ENCODE data around the gene CASZ1. TPM values are rescaled to one million over a fixed set of nuclear protein-coding genes. Genes with fewer than 3 reads are reported as not detected.
A peak's percentile ranks its signal among the peaks of the same experiment; 100 is the strongest.

Gene CASZ1
- total RNA-seq, 8 experiments from 2014 or later, result 0.46 to 15.1 (median 6.4) TPM

DNA sequence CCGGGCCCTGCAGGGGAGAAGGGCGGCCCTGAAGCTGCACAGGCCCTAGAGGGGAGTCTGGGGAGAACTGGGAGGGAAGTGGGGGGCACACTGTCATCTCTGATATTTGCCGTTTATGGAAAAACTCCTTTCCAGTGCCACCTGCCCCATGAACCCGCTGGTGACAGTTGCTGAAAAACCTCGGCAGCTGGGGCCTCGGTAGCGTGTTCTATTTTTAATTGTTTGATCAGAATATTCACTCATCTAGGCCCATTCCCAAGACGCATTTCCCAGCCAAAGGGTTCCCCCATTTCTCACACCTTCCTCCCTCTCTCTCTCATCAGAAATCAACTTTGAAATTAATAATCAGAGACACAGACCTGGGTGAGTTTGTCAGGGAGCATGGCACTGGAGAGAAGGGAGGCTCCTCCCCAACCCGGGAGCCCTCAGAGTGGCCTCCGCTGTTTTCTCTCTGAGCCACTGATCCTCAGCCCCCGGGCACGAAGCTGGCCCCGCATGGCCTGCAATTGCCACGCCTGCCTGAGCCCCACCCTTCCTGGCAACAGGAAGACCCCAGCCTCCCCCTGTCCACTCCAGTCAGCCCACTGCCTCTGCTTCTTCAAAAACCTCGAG, 111.1 kb downstream of the CASZ1 start:
- peaks cover 36 to 58% of the 10 kb centered on the region in 2 donors for H3K4me1 ChIP-seq (replicated peaks in 1 of 2)
- WGBS, 10 experiments, result 13 to 97% (median 60%) methylated on average over 1 to 8 of the region's 15 CpGs; no CpG with 5 or more reads in 3 of the 10 experiments

DNA sequence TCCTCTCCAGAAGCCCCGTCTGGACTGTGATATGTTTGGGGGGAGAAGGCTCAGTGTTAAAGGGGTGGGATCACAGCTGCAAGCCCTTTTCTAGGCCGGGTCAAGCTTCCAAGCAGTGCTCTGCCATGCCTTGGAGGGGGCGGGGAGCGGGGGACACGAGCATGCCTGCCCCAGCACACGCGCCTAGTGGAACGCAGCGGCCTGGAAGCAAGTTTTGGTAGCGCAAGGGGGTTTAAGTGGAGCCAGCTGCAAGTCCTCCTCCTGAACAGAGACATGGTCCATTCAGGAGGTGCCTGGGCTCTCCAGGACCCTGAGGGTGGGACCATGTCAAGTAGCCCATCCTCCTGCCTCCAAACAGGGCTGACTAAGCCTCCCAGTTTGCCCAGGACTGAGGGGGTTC, 112.2 kb downstream of the CASZ1 start:
- 80 to 100% methylated on average over 2 to 3 of the region's 10 CpGs; no CpG with 5 or more reads in 8 of the 10 experiments for WGBS, 10 experiments
- no peak overlapping the region for H3K27ac ChIP-seq
- H3K4me3 ChIP-seq, result no peak overlapping the region
- in situ Hi-C loops (cut with MboI; ENCODE audit: low pct_unique_long_range_greater_than_20kb in 2 of 9, low sequenced_read_pairs in 9 of 9, unreplicated experiment in 9 of 9), result loop anchor here in 1 of 9 experiments (25.0 kb wide), 1 partner anchor 103 kb away; the partner anchor contains the start of gene CASZ1
- no peak for ATAC-seq (replicated peaks in 6 of 8)
- H3K4me1 ChIP-seq (replicated peaks in 1 of 2), result peaks cover 36 to 65% of the 10 kb centered on the region in 2 donors

More for the DNA sequence above, 111.1 kb downstream of the CASZ1 start:
- in situ Hi-C loops (cut with MboI; ENCODE audit: low pct_unique_long_range_greater_than_20kb in 2 of 9, low sequenced_read_pairs in 9 of 9, unreplicated experiment in 9 of 9), result loop anchor here in 1 of 9 experiments (25.0 kb wide), 1 partner anchor 102 kb away; the partner anchor contains the start of gene CASZ1
- Histone ChIP-seq H3K27ac (no peak overlapping the region), H3K4me3 (no peak overlapping the region)
- peak in 3 of 8 experiments; percentile 17 to 85 (median 42) for ATAC-seq (replicated peaks in 6 of 8)

DNA sequence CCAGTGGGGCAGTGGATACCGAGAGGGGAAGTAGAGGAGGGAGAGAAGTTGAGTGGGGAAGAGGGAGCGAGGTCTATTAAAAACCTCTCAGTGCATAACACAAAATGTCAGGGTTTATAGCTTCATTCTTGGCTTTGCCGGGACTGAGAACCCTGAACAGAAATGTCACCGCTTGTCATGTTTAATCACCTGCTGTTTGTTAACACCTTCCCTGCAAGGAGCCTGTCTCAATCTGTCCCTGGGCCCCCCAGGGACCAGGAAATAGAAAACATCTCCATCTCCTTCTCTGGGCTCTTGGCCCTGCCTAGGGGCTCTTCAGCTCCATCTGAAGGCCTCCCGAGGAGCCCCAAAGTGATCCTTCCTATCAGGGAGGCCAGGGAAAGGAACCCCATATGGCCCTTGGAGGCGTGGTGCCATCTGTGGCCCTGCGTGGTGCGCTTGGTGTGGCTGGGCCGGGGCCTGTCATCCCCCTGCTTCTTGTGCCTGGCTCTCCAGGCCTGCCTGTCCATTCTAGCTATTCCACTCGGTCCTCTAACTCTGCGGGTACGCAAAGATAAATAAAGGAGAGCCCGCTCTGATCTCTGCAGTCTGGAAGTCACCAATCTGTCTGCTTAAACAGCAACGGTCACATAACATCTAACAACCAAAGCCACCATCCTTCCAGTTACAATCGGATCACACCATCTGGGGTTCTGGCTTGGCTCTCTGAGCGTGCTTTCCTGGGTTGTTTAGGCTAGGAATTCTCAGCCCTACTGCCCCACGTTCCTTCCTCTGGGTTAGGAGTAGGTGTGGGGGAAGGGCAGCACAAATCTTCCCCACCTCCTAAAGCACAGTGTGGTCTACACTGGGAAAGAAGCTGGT, 113.8 kb downstream of the CASZ1 start:
- no peak for ATAC-seq (replicated peaks in 6 of 8)
- 57 to 100% (median 75%) methylated on average over 2 to 17 of the region's 17 CpGs; no CpG with 5 or more reads in 2 of the 10 experiments for WGBS, 10 experiments
- peaks cover 43 to 69% of the 10 kb centered on the region in 2 donors for H3K4me1 ChIP-seq (replicated peaks in 1 of 2)
- in situ Hi-C loops (cut with MboI; ENCODE audit: low pct_unique_long_range_greater_than_20kb in 2 of 9, low sequenced_read_pairs in 9 of 9, unreplicated experiment in 9 of 9), result loop anchor here in 1 of 9 experiments (25.0 kb wide), 1 partner anchor 105 kb away; the partner anchor contains the start of gene CASZ1
- no peak overlapping the region for H3K27ac ChIP-seq
- H3K4me3 ChIP-seq, result no peak overlapping the region

DNA sequence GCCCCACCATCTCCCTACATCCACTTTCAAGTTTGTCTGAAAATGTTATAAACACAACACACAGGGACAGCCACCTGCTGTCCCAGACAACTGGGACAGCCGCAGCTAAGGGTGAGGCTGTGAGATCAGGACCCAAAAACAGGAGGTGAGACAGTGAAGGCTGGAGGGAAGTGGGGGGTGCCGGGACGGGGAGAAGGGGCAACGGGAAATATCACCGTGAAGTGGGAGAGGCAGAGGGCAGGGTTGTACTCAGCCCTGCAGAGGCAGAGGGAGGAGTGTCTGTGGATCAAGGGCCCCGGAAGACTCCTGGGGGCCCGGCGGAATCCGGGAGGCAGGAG, 114.4 kb downstream of the CASZ1 start:
- in situ Hi-C loops (cut with MboI; ENCODE audit: low pct_unique_long_range_greater_than_20kb in 2 of 9, low sequenced_read_pairs in 9 of 9, unreplicated experiment in 9 of 9), result loop anchor here in 1 of 9 experiments (25.0 kb wide), 1 partner anchor 105 kb away; the partner anchor contains the start of gene CASZ1
- ATAC-seq (replicated peaks in 6 of 8), result no peak
- H3K4me3 ChIP-seq, result no peak overlapping the region
- WGBS, 10 experiments, result 30 to 77% (median 50%) methylated on average over 1 to 6 of the region's 9 CpGs; no CpG with 5 or more reads in 3 of the 10 experiments
- H3K27ac ChIP-seq, result no peak overlapping the region
- peaks cover 43 to 70% of the 10 kb centered on the region in 2 donors for H3K4me1 ChIP-seq (replicated peaks in 1 of 2)

DNA sequence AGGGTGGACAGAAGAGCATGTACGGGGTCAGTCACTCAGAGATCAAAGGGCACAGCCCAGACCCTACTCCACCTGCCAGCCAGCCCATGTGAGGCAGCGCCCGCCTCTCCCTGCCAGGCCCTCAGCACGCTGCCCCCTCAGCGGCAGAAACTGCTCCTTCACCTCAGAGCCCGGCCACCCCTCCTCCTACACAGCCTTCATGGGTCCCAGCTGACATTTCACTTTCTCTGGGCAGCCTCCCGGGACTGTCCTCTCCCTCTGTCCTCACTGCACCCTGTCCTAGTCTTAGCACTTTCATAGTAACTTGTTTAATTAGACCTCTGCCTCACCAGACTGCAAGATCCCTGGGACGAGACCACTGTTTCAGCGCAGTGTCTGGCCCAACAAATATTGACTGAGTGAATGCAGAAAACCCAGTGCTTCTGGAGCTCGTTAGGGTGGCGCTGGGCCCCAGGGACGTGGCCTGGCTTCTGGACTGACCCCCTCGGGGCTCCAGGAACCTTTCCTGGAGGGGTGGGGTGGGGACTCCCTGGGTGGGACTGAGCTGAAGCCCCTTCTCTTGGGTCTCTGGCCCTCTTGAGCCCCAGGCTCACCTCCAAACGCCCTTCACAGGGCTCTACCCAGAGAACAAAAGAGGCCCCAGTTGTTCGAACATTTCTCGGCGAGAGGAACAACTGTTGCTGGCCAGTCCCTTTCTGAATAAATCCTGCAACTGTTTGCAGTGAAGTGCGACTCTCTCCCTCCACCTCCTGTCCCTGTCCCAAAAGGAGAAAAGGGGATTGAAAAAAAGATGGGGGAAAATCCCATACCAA, 114.9 kb downstream of the CASZ1 start:
- ATAC-seq (replicated peaks in 6 of 8), result no peak
- in situ Hi-C loops (cut with MboI; ENCODE audit: low pct_unique_long_range_greater_than_20kb in 2 of 9, low sequenced_read_pairs in 9 of 9, unreplicated experiment in 9 of 9), result loop anchor here in 1 of 9 experiments (25.0 kb wide), 1 partner anchor 106 kb away; the partner anchor contains the start of gene CASZ1
- Histone ChIP-seq H3K27ac (no peak overlapping the region), H3K4me3 (no peak overlapping the region), H3K4me1 (replicated peaks in 1 of 2) (peaks cover 43 to 70% of the 10 kb centered on the region in 2 donors)
- 42 to 91% (median 56%) methylated on average over 1 to 11 of the region's 18 CpGs; no CpG with 5 or more reads in 2 of the 10 experiments for WGBS, 10 experiments

DNA sequence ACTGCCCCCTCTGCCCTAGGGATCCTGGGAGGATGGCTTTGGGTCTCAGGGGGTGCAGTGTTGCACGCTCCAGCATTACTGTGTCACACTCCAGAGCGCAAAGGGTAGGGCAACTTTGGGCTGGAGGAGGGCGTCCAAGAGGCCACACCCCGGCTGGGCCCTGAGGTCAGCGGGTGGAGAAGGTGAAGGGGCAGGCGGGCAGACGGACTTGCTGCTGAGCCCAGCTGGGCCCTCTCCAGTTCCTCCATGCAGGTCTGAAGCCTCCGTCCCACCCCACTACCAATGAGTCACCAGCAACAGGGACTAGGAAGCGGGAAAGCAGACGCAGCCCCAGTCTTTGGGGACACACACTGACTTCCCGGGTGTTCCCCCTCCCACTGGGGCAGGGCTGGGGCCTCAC, 116.0 kb downstream of the CASZ1 start:
- ATAC-seq (replicated peaks in 6 of 8), result peak in 2 of 8 experiments; percentile 42 to 63
- Histone ChIP-seq H3K4me3 (no peak overlapping the region), H3K4me1 (replicated peaks in 1 of 2) (peaks cover 36 to 67% of the 10 kb centered on the region in 2 donors), H3K27ac (no peak overlapping the region)
- 40 to 100% (median 83%) methylated on average over 1 to 7 of the region's 11 CpGs; no CpG with 5 or more reads in 3 of the 10 experiments for WGBS, 10 experiments
- in situ Hi-C loops (cut with MboI; ENCODE audit: low pct_unique_long_range_greater_than_20kb in 2 of 9, low sequenced_read_pairs in 9 of 9, unreplicated experiment in 9 of 9), result loop anchor here in 1 of 9 experiments (25.0 kb wide), 1 partner anchor 107 kb away; the partner anchor contains the start of gene CASZ1

DNA sequence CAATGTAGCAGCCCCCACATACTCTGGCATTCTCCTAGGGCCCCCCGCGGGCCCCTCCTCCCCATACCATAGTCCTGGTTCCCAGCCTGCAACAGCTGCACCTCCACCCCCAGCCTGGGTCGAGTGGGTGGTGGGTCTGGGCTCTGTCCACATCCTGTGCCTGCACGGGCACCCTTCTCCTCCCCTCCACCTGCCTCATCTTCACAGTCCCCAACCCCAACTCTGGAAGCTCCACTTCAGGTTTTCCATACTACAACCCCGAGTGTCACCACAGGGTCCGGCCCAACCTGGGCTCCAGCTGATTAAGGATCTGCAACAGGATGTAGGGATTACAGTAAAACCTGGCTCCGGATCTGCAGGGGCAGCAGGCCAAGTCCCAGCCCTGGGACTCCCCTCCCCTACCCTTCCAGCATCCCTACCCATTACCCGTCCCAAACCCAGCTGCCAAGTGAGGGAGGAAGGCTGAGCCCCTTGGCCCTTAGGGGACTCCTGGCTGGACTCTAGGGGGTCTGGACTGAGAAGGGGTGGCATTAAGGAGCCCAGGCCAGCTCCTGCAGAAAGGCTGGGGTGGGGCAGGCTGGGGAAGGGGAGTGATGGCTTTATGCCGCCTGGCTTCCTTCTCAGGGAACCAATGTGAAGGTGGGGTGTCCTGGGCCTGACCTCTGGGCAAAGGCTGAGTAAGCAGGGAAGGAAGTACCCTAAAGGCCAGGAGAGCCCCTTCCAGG, 116.8 kb downstream of the CASZ1 start:
- no peak overlapping the region for H3K4me3 ChIP-seq

DNA sequence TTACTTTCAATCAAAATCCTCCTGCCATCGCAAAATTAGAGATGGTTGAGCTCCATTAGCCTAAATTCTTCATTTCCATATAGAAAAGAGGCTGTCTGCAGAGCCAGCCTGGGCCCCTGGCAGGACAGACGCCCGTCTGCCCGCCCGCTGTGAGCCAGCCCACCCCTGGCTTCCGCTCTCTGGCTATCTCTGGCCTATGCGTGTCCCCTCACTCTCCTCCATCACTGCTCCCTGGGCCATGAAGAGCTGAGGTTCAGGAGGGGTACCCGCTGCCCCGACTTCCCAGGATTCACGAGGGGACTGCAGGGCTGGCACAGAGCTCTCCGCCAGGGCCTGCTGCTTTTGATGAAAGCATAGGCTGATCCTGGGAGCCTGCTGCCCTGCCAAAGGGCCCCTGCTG, 117.6 kb downstream of the CASZ1 start:
- Histone ChIP-seq H3K4me1 (replicated peaks in 1 of 2) (peaks cover 40 to 76% of the 10 kb centered on the region in 2 donors), H3K27ac (no peak overlapping the region), H3K4me3 (no peak overlapping the region)
- in situ Hi-C loops (cut with MboI; ENCODE audit: low pct_unique_long_range_greater_than_20kb in 2 of 9, low sequenced_read_pairs in 9 of 9, unreplicated experiment in 9 of 9), result loop anchor here in 1 of 9 experiments (25.0 kb wide), 1 partner anchor 108 kb away; the partner anchor contains the start of gene CASZ1
- WGBS, 10 experiments, result 29 to 89% (median 80%) methylated on average over 1 to 8 of the region's 11 CpGs; no CpG with 5 or more reads in 5 of the 10 experiments
- ATAC-seq (replicated peaks in 6 of 8), result no peak

More for the DNA sequence above, 116.8 kb downstream of the CASZ1 start:
- H3K27ac ChIP-seq, result no peak overlapping the region
- 35 to 40% methylated on average over 1 to 5 of the region's 9 CpGs; no CpG with 5 or more reads in 8 of the 10 experiments for WGBS, 10 experiments
- H3K4me1 ChIP-seq (replicated peaks in 1 of 2), result peaks cover 32 to 68% of the 10 kb centered on the region in 2 donors
- in situ Hi-C loops (cut with MboI; ENCODE audit: low pct_unique_long_range_greater_than_20kb in 2 of 9, low sequenced_read_pairs in 9 of 9, unreplicated experiment in 9 of 9), result loop anchor here in 1 of 9 experiments (25.0 kb wide), 1 partner anchor 108 kb away; the partner anchor contains the start of gene CASZ1
- ATAC-seq (replicated peaks in 6 of 8), result peak; percentile 48 to 87 (median 60)

DNA sequence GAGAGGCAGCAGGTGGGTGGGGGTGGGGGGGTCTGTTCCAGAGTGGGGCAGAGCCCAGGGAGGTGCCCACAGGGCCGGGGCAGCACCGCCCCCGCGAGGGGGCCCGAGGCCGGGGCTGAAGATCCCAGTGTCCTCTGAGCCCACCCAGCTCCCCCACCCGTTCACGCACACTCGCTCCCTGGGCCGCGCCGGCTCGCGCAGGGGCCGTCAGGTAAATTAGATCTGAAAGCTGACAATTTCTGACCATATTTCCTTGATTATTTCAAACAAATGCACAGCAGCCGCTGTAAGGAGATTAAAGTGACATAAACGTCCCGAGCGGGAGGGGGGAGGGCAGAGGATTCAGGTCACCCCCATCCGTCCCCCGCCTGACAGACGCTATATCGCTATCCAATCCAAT, 118.0 kb downstream of the CASZ1 start:
- 55 to 100% (median 90%) methylated on average over 1 to 8 of the region's 23 CpGs; no CpG with 5 or more reads in 6 of the 10 experiments for WGBS, 10 experiments
- in situ Hi-C loops (cut with MboI; ENCODE audit: low pct_unique_long_range_greater_than_20kb in 2 of 9, low sequenced_read_pairs in 9 of 9, unreplicated experiment in 9 of 9), result loop anchor here in 1 of 9 experiments (25.0 kb wide), 1 partner anchor 109 kb away; the partner anchor contains the start of gene CASZ1
- no peak overlapping the region for H3K4me3 ChIP-seq
- no peak overlapping the region for H3K27ac ChIP-seq
- no peak for ATAC-seq (replicated peaks in 6 of 8)
- H3K4me1 ChIP-seq (replicated peaks in 1 of 2), result peaks cover 44 to 77% of the 10 kb centered on the region in 2 donors

DNA sequence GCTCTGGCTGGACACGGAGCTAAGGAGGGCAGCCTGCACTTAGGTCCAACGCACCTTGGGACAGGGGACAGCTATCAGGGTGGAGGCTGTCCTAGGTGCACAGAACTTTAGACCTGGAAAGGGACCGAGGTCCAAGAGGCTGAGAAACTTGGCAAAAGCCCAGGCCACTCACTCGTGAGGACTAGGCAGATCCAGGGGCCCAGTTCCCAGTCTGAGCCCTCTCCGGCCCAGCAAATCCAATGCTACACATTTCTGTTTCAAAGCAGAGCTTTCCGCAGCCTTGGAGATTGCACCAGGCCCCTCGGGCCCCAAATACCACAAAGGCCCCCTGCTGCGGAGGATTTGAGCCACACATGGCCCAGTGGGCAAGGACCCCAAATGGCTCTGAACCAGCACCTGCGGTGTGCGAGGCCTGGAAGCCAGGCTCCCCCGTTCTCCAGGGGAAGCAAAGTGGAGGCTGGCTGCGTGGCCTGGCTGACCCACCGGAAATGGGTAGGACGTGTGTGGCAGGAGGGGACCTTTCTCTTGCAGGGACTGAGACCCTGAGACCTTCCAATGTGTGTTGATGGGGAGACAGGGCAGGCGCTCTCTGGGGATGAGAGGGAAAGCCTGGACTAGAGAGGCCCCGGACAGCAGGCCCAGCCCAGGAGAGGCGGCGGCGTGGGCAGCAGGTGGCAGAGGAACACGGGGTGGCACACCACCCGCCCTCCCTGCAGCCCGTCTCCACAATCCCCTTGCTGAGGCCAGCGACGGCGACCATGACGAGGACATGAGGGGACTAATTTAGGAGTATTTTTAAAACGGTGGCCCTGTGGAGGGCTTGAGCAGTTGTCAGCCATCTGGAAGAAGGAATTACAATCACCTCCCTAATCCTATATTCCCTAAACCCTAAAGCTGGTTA, 118.7 kb downstream of the CASZ1 start:
- Histone ChIP-seq H3K27ac (peak overlapping the region in 1 of 2 donors; percentile 45), H3K4me3 (no peak overlapping the region), H3K4me1 (replicated peaks in 1 of 2) (peaks cover 51 to 77% of the 10 kb centered on the region in 2 donors)
- ATAC-seq (replicated peaks in 6 of 8), result no peak
- WGBS, 10 experiments, result 37 to 100% (median 80%) methylated on average over 1 to 23 of the region's 27 CpGs; no CpG with 5 or more reads in 1 of the 10 experiments
- in situ Hi-C loops (cut with MboI; ENCODE audit: low pct_unique_long_range_greater_than_20kb in 2 of 9, low sequenced_read_pairs in 9 of 9, unreplicated experiment in 9 of 9), result loop anchor here in 1 of 9 experiments (25.0 kb wide), 1 partner anchor 110 kb away; the partner anchor contains the start of gene CASZ1

Measured in motor neuron (in vitro differentiated cells).